H54 (cell line): Measurements from ENCODE around the gene TROAP.
"Not testable (repeated sequence)": the region's sequence is repeated elsewhere in the genome, so short reads cannot be mapped to it uniquely, and the experiment has no call there.

Source experiments
- DNase-seq: peaks from one replicate; pipeline ENCODE4 v3.0.0; 2011; ENCODE audit warnings: low spot score, mixed read lengths; ENCODE audit not compliant: insufficient read length
- FAIRE-seq: peaks from 3 replicates; lab custom pipeline; 2011; peaks lifted over from hg19 to GRCh38; lab: Jason Lieb, UNC
- POLR2A ChIP-seq: IDR thresholded peaks from 2 replicates; pipeline ENCODE4 v1.6.1; 2011; ENCODE audit warnings: low read depth, mild to moderate bottlenecking, low read length

The TROAP gene

GRCh38 chr12:49305762-49306510 is 17.1 kb upstream of the TROAP start:
- TF ChIP-seq POLR2A, result no peak
- DNase-seq, result no peak
- no peak for FAIRE-seq

DNA sequence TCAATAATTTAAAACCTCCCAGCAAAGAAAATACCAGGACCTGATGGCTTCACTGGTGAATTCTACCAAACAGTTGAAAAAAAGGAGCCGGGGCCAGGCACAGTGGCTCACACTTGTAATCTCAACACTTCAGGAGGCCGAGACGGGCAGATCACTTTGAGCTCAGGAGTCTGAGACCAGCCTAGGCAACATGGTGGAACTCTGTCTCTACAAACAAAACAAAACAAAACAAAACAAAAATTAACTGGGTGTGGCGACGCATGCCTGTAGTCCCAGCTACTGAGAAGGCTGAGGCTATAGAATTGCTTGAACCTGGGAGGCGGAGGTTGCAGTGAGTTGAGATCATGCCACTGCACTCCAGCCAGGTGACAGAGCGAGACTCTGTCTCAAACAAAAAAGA is 13.7 kb upstream of the TROAP start:
- FAIRE-seq, result no peak
- no peak for DNase-seq
- no peak for TF ChIP-seq POLR2A

- not testable (repeated sequence) for FAIRE-seq, DNase-seq
Observed at GRCh38 chr12:49310451-49311000, 12.5 kb upstream of the TROAP start.

GRCh38 chr12:49314811-49315210 is 8.2 kb upstream of the TROAP start:
- TF ChIP-seq POLR2A, result no peak
- no peak for DNase-seq
- no peak for FAIRE-seq

GRCh38 chr12:49317118-49317517 is 5.9 kb upstream of the TROAP start:
- DNase-seq, FAIRE-seq: not testable (repeated sequence)

DNA sequence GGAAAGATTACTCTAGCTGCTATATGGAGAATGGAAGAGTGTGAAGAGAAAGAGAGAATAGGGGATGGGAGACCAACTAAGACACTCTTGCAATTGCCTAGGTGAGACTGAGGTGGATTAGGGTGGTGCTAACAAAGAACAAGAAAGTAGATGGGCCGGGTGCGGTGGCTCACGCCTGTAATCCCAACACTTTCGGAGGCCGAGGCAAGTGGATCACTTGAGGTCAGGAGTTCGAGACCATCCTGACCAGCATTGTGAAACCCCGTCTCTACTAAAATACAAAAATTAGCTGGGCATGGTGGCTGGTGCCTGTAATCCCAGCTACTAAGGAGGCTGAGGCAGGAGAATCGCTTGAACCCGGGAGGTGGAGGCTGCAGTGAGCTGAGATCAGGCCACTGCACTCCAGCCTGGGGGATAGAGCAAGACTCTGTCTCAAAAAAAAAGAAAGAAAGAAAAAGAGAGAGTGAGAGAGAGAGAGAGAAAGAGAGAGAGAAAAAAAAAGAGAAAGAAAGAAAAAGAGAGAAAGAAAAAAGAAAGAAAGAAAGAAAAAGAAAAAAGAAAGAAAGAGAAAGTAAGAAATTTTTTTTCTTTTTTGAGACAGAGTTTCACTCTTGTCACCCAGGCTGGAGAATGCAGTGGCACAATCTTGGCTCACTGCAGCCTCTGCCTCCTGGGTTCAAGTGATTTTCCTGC is 2.5 kb upstream of the TROAP start:
- FAIRE-seq, DNase-seq: not testable (repeated sequence)

DNA sequence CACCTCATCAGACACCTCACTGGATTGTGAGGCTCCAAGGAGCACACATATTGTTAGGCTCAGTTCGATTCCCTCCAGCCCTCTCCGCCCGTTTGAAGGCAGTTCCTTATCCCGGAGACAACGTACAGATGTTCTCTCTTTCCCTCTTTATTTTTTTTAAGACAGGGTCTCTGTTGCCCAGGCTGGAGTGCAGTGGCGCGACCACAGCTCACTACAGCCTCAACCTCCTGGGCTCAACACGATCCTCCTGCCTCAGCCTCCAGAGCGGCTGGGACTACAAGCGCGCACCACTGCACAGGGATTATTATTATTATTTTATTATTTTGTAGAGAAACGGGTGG is 718 bp upstream of the TROAP start:
- no peak for TF ChIP-seq POLR2A
- no peak for DNase-seq
- FAIRE-seq, result no peak

- no peak for DNase-seq
- FAIRE-seq, result no peak
- no peak for TF ChIP-seq POLR2A
Observed at GRCh38 chr12:49323524-49324097, 556 bp downstream of the TROAP start.

DNA sequence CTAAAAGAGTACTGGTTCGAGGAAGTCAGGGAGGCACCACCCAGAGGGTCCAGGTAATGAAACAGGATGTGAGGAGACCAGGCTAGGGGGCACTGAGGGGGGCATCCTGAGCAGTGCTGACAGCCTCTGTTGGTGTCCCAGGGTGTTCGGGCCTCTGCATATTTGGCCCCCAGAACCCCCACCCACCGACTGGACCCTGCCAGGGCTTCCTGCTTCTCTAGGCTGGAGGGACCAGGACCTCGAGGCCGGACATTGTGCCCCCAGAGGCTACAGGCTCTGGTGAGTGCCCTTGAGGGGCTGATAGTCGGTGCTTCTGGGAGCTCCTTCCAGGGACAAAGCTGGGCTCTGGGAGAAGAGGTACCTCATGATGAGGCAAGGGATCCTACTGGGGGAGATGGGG is 2.6 kb downstream of the TROAP start:
- TF ChIP-seq POLR2A, result no peak
- FAIRE-seq (no peak), DNase-seq (no peak)

DNA sequence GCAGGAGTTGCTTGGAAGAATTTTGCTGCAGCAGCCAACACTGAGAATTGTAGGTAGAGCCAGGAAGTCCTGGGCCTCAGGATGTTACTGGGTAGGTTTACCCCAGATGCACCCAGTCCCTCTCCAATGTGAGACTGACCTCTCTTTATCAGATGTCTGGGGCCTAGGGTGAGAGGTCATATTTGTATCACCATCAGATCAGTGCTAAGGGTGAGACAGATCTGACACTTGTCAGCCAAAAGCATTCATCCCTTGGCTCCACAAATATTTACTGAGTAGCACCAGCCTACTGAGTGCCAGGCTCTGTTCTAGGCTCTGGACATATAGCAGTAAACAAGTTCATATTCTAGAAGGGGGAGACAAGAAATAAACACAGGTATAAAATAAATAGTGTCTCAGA is 4.3 kb downstream of the TROAP start:
- FAIRE-seq (no peak), DNase-seq (no peak)
- TF ChIP-seq POLR2A, result no peak

- no peak for FAIRE-seq
- DNase-seq, result no peak
- no peak for TF ChIP-seq POLR2A
Observed at GRCh38 chr12:49327887-49328286, 4.8 kb downstream of the TROAP start.

DNA sequence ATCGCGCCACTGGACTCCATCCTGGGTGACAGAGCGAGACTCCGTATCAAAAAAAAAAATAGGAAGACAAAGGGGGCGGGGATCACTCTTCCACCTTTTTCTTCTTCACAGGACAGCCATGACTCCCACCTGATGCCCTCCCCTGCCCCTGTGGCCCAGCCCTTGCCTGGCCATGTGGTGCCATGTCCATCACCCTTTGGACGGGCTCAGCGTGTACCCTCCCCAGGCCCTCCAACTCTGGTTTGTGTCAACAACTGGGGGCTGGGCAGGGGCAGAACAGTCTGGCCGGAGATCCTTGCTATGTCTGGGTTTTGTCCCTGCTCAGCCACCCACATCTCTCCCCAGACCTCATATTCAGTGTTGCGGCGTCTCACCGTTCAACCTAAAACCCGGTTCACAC is 5.8 kb downstream of the TROAP start:
- FAIRE-seq, result no peak
- no peak for TF ChIP-seq POLR2A
- DNase-seq, result no peak

- DNase-seq, result no peak
- TF ChIP-seq POLR2A, result no peak
- FAIRE-seq, result no peak
Observed at GRCh38 chr12:49330032-49330619, 7.1 kb downstream of the TROAP start.
